ENCODE measurements around the gene LPCAT1. TPM values are rescaled to one million over a fixed set of nuclear protein-coding genes. Genes with fewer than 3 reads are reported as not detected.

The LPCAT1 gene
- total and polyA plus RNA-seq, 2 of the 4 experiments (the other 2 are of a cell fraction): 17.7 to 33.6 TPM

GRCh38 chr5:1464096-1464446 lies 59.7 kb downstream of the LPCAT1 start:
- DNase-seq (no peak), ATAC-seq (ENCODE audit: low read depth) (no peak)
- H3K18ac ChIP-seq (ENCODE audit: low read depth, low read length): no peak overlapping the region
- H4K20me1 ChIP-seq (ENCODE audit: insufficient read depth, low read length): peaks cover 15% of the 10 kb centered on the region
- H3K27ac ChIP-seq (ENCODE audit: insufficient read depth, low read length): no peak overlapping the region
- H3K36me3 ChIP-seq (ENCODE audit: control insufficient read depth, insufficient read depth, low read length): peaks cover 85% of the 10 kb centered on the region
- in situ Hi-C loops (cut with MboI; ENCODE audit: low sequenced_read_pairs): no loop called here
- ChIA-PET CTCF (no interaction called here), POLR2A (ENCODE audit: unreplicated experiment) (no interaction called here)
- H3K9me3 ChIP-seq (ENCODE audit: control insufficient read depth, insufficient read depth, low read length): no peaks in the 10 kb centered on the region; the same call in 1 of the 2 replicates
- no peak overlapping the region for H2AFZ ChIP-seq (replicated peaks; ENCODE audit: low read length, poor library complexity)
- no peak overlapping the region for H3K56ac ChIP-seq (ENCODE audit: extremely low read depth, insufficient read depth, low read length)
- TF ChIP-seq BHLHE40 (IDR thresholded peaks at IDR 0.05; ENCODE audit: low read depth, low read length): no peak
- no peak for TF ChIP-seq MXI1 (IDR thresholded peaks at IDR 0.05; ENCODE audit: borderline replicate concordance, low read depth, low read length)
- no peak for TF ChIP-seq CEBPB (IDR thresholded peaks at IDR 0.05; ENCODE audit: low read depth, low read length)
- no peak for TF ChIP-seq RCOR1 (IDR thresholded peaks at IDR 0.05; ENCODE audit: insufficient replicate concordance, low read length)
- TF ChIP-seq, protein P1, sequence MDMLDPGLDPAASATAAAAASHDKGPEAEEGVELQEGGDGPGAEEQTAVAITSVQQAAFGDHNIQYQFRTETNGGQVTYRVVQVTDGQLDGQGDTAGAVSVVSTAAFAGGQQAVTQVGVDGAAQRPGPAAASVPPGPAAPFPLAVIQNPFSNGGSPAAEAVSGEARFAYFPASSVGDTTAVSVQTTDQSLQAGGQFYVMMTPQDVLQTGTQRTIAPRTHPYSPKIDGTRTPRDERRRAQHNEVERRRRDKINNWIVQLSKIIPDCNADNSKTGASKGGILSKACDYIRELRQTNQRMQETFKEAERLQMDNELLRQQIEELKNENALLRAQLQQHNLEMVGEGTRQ (IDR thresholded peaks at IDR 0.05; ENCODE audit: low read depth, low read length): no peak
- TF ChIP-seq SMC3 (IDR thresholded peaks at IDR 0.05; ENCODE audit: low read depth, low read length): no peak
- no peak for TF ChIP-seq CTCF (conservative IDR thresholded peaks at IDR 0.05; ENCODE audit: low read depth, low read length)
- no peak for TF ChIP-seq MAFK (IDR thresholded peaks at IDR 0.05; ENCODE audit: low read depth, low read length)
- no peak for TF ChIP-seq ELK1 (IDR thresholded peaks at IDR 0.05; ENCODE audit: borderline replicate concordance, low read depth, low read length)
- no peak for TF ChIP-seq NFE2L2 (IDR thresholded peaks at IDR 0.05; ENCODE audit: low read depth, low read length)
- TF ChIP-seq RAD21 (IDR thresholded peaks at IDR 0.05; ENCODE audit: low read length): no peak
- TF ChIP-seq FOS (IDR thresholded peaks at IDR 0.05; ENCODE audit: low read depth, low read length): no peak
- no peak for TF ChIP-seq CHD1 (IDR thresholded peaks at IDR 0.05; ENCODE audit: low read depth, low read length)
- TF ChIP-seq MAZ (IDR thresholded peaks at IDR 0.05; ENCODE audit: borderline replicate concordance, low read depth, low read length): no peak
- TF ChIP-seq RFX5 (IDR thresholded peaks at IDR 0.05; ENCODE audit: low read depth, low read length): no peak
- TF ChIP-seq POLR2A (IDR thresholded peaks at IDR 0.05; ENCODE audit: low read depth, low read length): no peak
- H3K4me3 ChIP-seq (ENCODE audit: insufficient read depth, low read depth, low read length): no peak overlapping the region
- H4K8ac ChIP-seq (ENCODE audit: low read depth in 2 of 2, low read length in 2 of 2): no peak overlapping the region
- H3K14ac ChIP-seq (replicated peaks; ENCODE audit: low read depth, low read length): no peak overlapping the region
- H3K9me1 ChIP-seq (ENCODE audit: insufficient read depth, low read length): peaks cover 8% of the 10 kb centered on the region
- H3K23ac ChIP-seq (ENCODE audit: low read depth, low read length): no peak overlapping the region
- H3K9ac ChIP-seq (ENCODE audit: low read depth, low read length): no peak overlapping the region
- H3K27me3 ChIP-seq (ENCODE audit: control insufficient read depth, insufficient read depth, low read length): no peaks in the 10 kb centered on the region
- H4K5ac ChIP-seq (ENCODE audit: low read depth, low read length): no peak overlapping the region
- H3K4me1 ChIP-seq (ENCODE audit: control insufficient read depth, insufficient read depth, low read length): no peaks in the 10 kb centered on the region
- H2AK9ac ChIP-seq (replicated peaks; ENCODE audit: low read depth, low read length, poor library complexity): no peak overlapping the region
- H2AK5ac ChIP-seq (ENCODE audit: low read depth, low read length): no peak overlapping the region
- WGBS, 2 experiments (ENCODE audit: extremely low coverage in 2 of 2, insufficient read length in 1 of 2): 87% methylated on average over 12 of the region's 14 CpGs; no CpG with 5 or more reads in 1 of the 2 experiments
- intact Hi-C loops (cut with micrococcal nuclease): no loop called here
- no TSS peak for BruUV-seq (replicated peaks)
- dilution Hi-C loops (cut with HindIII; ENCODE audit: low sequenced_read_pairs, unreplicated experiment): no loop called here
- no peak overlapping the region for H3K4me2 ChIP-seq (ENCODE audit: low read depth, low read length)
- H3K4ac ChIP-seq (ENCODE audit: low read depth, low read length): no peak overlapping the region
- H2BK5ac ChIP-seq (ENCODE audit: low read depth, low read length, poor library complexity, severe bottlenecking): no peak overlapping the region
- H2BK20ac ChIP-seq (ENCODE audit: low read depth, low read length): no peak overlapping the region
- peaks cover 4 to 10% of the 10 kb centered on the region in 2 experiments; a peak in 1 of 4 replicates for H3K79me1 ChIP-seq (ENCODE audit: low read depth in 1 of 2, low read length in 2 of 2)
- no peak overlapping the region for H2BK120ac ChIP-seq (ENCODE audit: low read depth, low read length)
- no peak overlapping the region for H4K91ac ChIP-seq (ENCODE audit: insufficient read depth, low read depth, low read length)
- no peak overlapping the region for H2BK15ac ChIP-seq (ENCODE audit: low read depth, low read length)

All from IMR-90 (cell line).